Stimulated activated CD8-positive, alpha-beta memory T cell treated with anti-CD3 and anti-CD28 coated beads, Interleukin-12 subunit alpha, Interleukin-12 subunit beta, amount 100 ng/mL, for 4 hours (primary cell): ENCODE measurements around the gene KCNN1.
"Not testable (repeated sequence)": the region's sequence is repeated elsewhere in the genome, so short reads cannot be mapped to it uniquely, and the experiment has no call there.

Experiments
- DNase-seq: peaks from one replicate; pipeline ENCODE4 v3.0.0-alpha.2; 2020; ENCODE audit warnings: low read depth

The KCNN1 gene

DNA sequence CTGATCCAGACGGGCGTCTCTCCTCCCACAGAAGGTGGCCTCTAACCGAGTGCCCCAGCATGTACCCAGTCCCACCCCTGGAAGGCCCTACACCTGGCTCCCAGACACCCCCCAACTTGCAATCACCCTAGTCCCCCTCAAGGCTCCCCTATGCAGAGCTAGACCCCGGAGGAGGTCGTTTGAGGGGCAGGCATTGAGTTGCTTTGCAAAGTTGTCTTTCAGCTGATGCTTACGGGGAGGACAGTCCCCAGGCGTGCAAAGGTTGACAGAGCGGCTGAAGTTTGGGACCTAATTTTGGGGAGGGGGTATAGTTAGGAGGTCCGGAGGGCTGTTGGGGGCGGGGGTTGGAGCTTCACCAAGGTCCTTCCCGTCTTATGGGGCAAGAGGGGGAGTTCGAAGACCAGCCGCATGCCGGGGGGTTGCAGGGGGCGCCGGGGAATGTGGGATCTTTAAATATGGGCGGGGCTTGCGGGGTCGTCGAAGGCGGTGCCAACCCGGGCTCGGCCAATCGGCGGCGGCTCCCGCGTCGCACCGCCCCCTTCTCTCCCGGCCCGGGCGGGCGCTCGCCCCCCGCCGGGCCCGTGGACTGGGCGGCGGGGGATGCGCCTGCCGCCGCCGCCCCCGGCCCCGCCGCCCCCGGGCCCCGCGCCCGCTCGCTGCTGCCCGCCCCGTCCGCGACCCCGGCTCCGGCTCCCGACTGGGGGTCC, at the start of gene KCNN1:
Gene KCNN1, plus strand, starts transcription at position 558 of the 707 bp plus-strand sequence. CDS start 6,782 bp downstream, outside the sequence.
- no peak for DNase-seq

DNA sequence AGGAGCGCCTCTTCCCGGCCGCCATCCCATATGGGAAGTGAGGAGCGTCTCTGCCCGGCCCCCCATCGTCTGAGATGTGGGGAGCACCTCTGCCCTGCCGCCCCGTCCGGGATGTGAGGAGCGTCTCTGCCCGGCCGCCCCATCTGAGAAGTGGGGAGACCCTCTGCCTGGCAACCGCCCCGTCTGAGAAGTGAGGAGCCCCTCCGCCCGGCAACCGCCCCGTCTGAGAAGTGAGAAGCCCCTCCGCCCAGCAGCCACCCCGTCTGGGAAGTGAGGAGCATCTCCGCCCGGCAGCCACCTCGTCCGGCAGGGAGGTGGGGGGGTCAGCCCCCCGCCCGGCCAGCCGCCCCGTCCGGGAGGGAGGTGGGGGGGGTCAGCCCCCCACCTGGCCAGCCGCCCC, 48.8 kb upstream of the KCNN1 start:
- not testable (repeated sequence) for DNase-seq

GRCh38 chr19:17919122-17919521, 47.8 kb upstream of the KCNN1 start:
- not testable (repeated sequence) for DNase-seq

DNA sequence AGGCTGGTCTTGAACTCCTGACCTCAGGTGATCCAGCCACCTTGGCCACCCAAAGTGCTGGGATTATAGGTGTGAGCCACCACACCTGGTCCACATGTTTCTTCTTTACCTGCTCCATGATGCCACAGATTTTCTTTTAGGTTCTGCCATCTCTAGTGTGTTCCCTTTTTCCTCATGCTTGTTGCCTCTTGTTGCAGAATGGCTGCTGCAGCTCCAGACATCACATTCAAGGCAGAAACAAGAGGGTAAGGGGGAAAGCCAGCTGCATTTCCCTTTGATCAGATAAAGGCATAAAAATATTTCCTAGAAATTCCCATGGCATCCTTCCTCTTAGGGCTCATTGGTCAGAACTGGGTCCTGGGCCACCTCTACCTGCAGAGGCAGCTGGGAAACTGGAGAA, 46.4 kb upstream of the KCNN1 start:
- DNase-seq = no peak

GRCh38 chr19:17922138-17922537, 44.8 kb upstream of the KCNN1 start:
- no peak for DNase-seq

DNA sequence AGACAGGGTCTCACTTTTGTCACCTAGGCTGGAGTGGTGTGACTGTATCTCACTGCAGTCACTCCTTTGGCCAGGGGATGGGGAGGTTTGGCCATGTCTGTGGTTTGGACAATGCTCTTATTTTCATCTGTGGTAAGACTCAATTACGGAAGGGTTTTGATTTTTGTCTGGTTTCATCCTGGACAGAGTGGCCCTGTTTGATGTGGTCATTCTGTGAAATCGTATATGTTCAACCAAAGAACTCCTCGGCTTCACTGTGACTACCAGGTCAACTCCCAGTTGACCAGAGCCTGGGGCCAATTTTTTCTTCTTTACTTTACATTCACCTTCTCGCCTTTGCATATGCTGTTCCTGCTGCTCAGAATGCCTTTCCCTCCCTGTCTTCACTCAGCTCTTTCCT, 40.9 kb upstream of the KCNN1 start:
- DNase-seq = no peak

- no peak for DNase-seq
These were observed 37.9 kb upstream of the KCNN1 start for GRCh38 chr19:17929056-17929455.

- DNase-seq = no peak
These were observed 35.2 kb upstream of the KCNN1 start for GRCh38 chr19:17931532-17932191.

- DNase-seq = peak; percentile 84
These were observed 34.2 kb upstream of the KCNN1 start, which contains the start of gene CCDC124 for GRCh38 chr19:17932485-17933338. Gene CCDC124 (plus strand): TSS chr19:17933015. CDS start chr19:17936421, 3,406 bp downstream.

GRCh38 chr19:17933414-17934129, 33.3 kb upstream of the KCNN1 start:
- no peak for DNase-seq

GRCh38 chr19:17936379-17936778, 30.5 kb upstream of the KCNN1 start:
- no peak for DNase-seq

- DNase-seq = no peak
These were observed 29.5 kb upstream of the KCNN1 start for GRCh38 chr19:17937371-17937900.

DNA sequence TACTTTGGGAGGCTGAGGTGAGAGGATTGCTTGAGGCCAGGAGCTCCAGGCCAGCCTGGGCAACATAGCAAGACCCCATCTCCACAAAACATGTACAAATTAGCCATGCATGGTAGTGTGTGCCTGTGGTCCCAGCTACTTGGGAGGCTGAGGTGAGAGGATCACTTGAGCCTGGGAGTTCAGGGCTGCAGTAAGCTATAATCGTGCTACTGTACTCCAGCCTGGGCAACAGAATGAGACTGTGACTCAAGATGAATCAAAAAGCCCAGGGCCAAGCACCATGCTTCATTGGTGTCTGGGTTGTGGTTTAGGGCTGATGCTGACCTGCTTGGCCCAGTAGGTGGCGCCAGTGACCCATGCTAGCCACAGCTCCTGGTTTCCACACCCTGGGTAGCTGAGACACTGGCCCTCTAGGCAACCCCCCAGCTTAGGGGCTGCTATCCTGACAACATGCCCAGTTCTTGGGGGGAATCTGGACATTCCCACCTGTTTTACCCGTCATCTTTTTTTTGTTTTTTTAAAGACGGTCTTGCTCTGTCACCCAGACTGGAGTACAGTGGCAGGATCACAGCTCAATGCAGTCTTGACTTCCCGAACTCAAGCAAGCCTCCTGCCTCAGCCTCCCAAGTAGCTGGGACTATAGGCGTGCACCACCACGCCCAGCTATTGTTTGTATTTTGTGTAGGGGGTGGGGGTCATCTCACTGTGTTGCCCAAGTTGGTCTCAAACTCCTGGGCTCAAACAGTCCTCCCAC, 28.6 kb upstream of the KCNN1 start:
- peak; percentile 66 for DNase-seq

DNA sequence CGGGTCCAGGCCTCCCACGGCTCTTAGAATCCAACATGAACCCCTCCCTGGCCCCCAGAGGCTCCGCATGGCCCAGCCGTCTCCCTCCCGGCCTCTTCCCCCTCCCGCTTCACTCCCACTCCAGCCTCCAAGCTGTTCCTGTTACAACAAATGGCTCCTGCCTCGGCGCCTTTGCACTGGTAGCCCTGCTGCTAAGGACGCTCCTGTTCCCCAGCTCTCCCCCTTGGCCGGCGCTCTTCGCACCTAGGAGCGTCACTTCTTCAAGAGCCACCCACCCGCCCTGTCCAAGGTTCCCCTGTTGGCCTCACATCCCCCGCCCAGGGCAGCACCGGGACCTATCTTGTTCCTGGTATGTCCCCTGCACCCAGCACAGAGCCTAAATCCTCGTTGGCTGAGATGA, 24.7 kb upstream of the KCNN1 start:
- DNase-seq = no peak

GRCh38 chr19:17942582-17943273, 24.2 kb upstream of the KCNN1 start:
- DNase-seq = no peak

- DNase-seq = no peak
These were observed 23.4 kb upstream of the KCNN1 start for GRCh38 chr19:17943274-17944221.

GRCh38 chr19:17944301-17944700, 22.6 kb upstream of the KCNN1 start:
- DNase-seq = no peak

- no peak for DNase-seq
These were observed 19.7 kb upstream of the KCNN1 start for GRCh38 chr19:17946965-17947784.
